Peyer's patch (tissue), 4 donors: Measurements from ENCODE around the gene ZNF808. TPM values are rescaled to one million over a fixed set of nuclear protein-coding genes. Genes with fewer than 3 reads are reported as not detected.
"Not testable (repeated sequence)": the region's sequence is repeated elsewhere in the genome, so short reads cannot be mapped to it uniquely, and the experiment has no call there.

Experiments
- DNase-seq, 3 donors: peaks; one replicate each; pipeline ENCODE4 v3.0.0-alpha.2; 2017 to 2019
- H3K27ac ChIP-seq, 4 donors: fragments of 200-600 bp; sonication (generic); one replicate each; pipeline ENCODE4 v1.5.1; 2016 to 2019
- H3K27me3 ChIP-seq, 2 donors: fragments of 200-600 bp; sonication (generic); one replicate each; pipeline ENCODE4 v1.5.1; 2019
- H3K36me3 ChIP-seq, 3 donors: fragments of 200-600 bp; sonication (generic); one replicate each; pipeline ENCODE4 v1.5.1; 2016 to 2019
- H3K4me1 ChIP-seq, 4 donors: fragments of 200-600 bp; sonication (generic); one replicate each; pipeline ENCODE4 v1.5.1; 2016 to 2019
- H3K4me3 ChIP-seq, 4 donors: fragments of 200-600 bp; sonication (generic); 1 replicate in 3 of 4; 2 replicates in 1 of 4; pipeline ENCODE4 v1.5.1; 2016 to 2019; ENCODE audit warnings: mild to moderate bottlenecking in 1 of 4
- H3K9me3 ChIP-seq, 4 donors: fragments of 200-600 bp; sonication (generic); one replicate each; pipeline ENCODE4 v1.5.1; 2016 to 2019; ENCODE audit warnings: mild to moderate bottlenecking in 1 of 4
- CTCF ChIP-seq, 6 experiments: fragments of 450-650 bp in 4 of 6; fragments of 200-600 bp in 2 of 6; sonication (generic) in 1 of 6; IDR thresholded peaks; one replicate each; pipeline ENCODE4 v1.5.1; 2017 to 2019; ENCODE audit warnings: antibody characterized with exemption in 6 of 6, mild to moderate bottlenecking in 3 of 6, moderate library complexity in 1 of 6
- POLR2A ChIP-seq, 2 donors: fragments of 450-650 bp; IDR thresholded peaks; one replicate each; pipeline ENCODE4 v1.5.1; 2017; ENCODE audit warnings: antibody characterized with exemption in 2 of 2, mild to moderate bottlenecking in 2 of 2, moderate library complexity in 2 of 2
- small RNA-seq, 2 donors: library from RNA; depleted of rRNA; stranded (forward); fragments of <200 nt; gene quantifications; one replicate each; pipeline ENCODE3, GENCODE V24; 2016
- total RNA-seq, 4 donors: library from RNA; depleted of rRNA; stranded (reverse); fragments of >200 nt; gene quantifications; one replicate each; pipeline ENCODE4 v1.1.0, GENCODE V29; 2016

ZNF808 gene
- total RNA-seq, 4 donors from 2014 or later, result 30.5 to 56.9 (median 42.0) TPM

GRCh38 chr19:52601974-52602366 is 74.5 kb downstream of the ZNF808 start:
- Histone ChIP-seq H3K4me3 (peak overlapping the region; percentile 64 to 75 (median 68)), H3K27ac (peak overlapping the region; percentile 79 to 86 (median 83)), H3K4me1 (peaks cover 0 to 12% (median 0%) of the 10 kb centered on the region in 4 donors), H3K36me3 (peaks cover 0 to 12% (median 0%) of the 10 kb centered on the region in 3 donors)
- not testable (repeated sequence) for DNase-seq, H3K27me3 ChIP-seq, H3K9me3 ChIP-seq
- peak in 2 of 6 experiments; percentile 7 to 29 for TF ChIP-seq CTCF (IDR thresholded peaks at IDR 0.05)

- peaks cover 0 to 12% (median 0%) of the 10 kb centered on the region in 4 donors for H3K9me3 ChIP-seq
- H3K4me3 ChIP-seq, result no peak overlapping the region
- H3K4me1 ChIP-seq, result peaks cover 0 to 12% (median 0%) of the 10 kb centered on the region in 4 donors
- no peak overlapping the region for H3K27ac ChIP-seq
- TF ChIP-seq POLR2A (IDR thresholded peaks at IDR 0.05), result no peak
- no peak for TF ChIP-seq CTCF (IDR thresholded peaks at IDR 0.05)
- H3K27me3 ChIP-seq, result no peaks in the 10 kb centered on the region
- H3K36me3 ChIP-seq, result peaks cover 0 to 12% (median 0%) of the 10 kb centered on the region in 3 donors
- no peak for DNase-seq
Measured at GRCh38 chr19:52602941-52603340, 75.5 kb downstream of the ZNF808 start.

- Histone ChIP-seq H3K36me3 (peaks cover 0 to 12% (median 0%) of the 10 kb centered on the region in 3 donors), H3K4me3 (no peak overlapping the region), H3K4me1 (peaks cover 0 to 12% (median 0%) of the 10 kb centered on the region in 4 donors), H3K9me3 (peaks cover 0 to 12% (median 0%) of the 10 kb centered on the region in 4 donors), H3K27ac (peak overlapping the region in 1 of 4 donors; percentile 10), H3K27me3 (no peaks in the 10 kb centered on the region)
- DNase-seq, result no peak
- no peak for TF ChIP-seq CTCF (IDR thresholded peaks at IDR 0.05)
Measured at GRCh38 chr19:52603558-52604207, 76.2 kb downstream of the ZNF808 start.

Small RNA genes within 50 kb of the gene (small RNA-seq; reads per million reads assigned to genes)
- 0 reads per million in 2 donors for gene RPL39P34

Other genes starting within 250 kb of the ZNF808 start
- 10 to 100 TPM in 3 of 4 donors, 1 to 10 TPM in 1; 6.0 to 19.8 (median 12.5) TPM for gene ZNF480, start 230.5 kb upstream of the ZNF808 start, total RNA-seq
- gene ZNF610, start 191.4 kb upstream of the ZNF808 start, total RNA-seq, result 1 to 10 TPM in 2 of 4 donors, under 1 TPM in 1, not detected in 1; 0.85 to 2.3 (median 1.6) TPM
- 10 to 100 TPM in 2 of 4 donors, 1 to 10 TPM in 2; 7.2 to 20.6 (median 12.0) TPM for gene ZNF880, start 157.7 kb upstream of the ZNF808 start, total RNA-seq
- 10 to 100 TPM; 18.5 to 25.6 (median 20.8) TPM for gene ZNF528, start 129.8 kb upstream of the ZNF808 start, total RNA-seq
- gene ZNF534, start 98.5 kb upstream of the ZNF808 start, total RNA-seq, result not detected
- gene ZNF578, start 74.1 kb upstream of the ZNF808 start, total RNA-seq, result under 1 TPM in 2 of 4 donors, not detected in 2; 0.40 to 0.53 TPM
- 10 to 100 TPM; 21.0 to 36.7 (median 34.7) TPM for gene ZNF701, start 42.6 kb downstream of the ZNF808 start, total RNA-seq
- 10 to 100 TPM; 26.6 to 96.6 (median 38.6) TPM for gene ZNF83, start 110.7 kb downstream of the ZNF808 start, total RNA-seq
- gene ZNF611, start 207.4 kb downstream of the ZNF808 start, total RNA-seq, result 10 to 100 TPM; 14.5 to 19.0 (median 16.3) TPM